Measurements from ENCODE around the gene GLB1L2.
A peak's percentile ranks its signal among the peaks of the same experiment; 100 is the strongest.

GLB1L2 gene

DNA sequence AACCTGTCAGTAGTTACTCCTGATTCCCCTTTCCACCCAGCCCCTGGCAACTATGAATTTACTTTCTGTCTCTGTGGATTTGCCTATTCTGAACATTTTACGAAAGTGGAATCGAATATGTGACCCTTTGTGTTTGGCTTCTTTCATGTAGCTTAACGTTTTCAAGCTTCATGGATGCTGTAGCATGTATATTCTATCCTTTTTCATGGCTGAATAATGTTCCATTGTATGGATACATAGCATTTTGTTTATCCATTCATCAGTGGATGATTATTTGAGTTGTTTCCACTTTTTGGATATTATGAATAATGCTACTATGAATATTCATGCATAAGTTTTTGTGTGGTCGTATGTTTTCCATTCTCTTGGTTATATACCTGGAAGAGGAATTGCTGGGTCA lies 9.2 kb upstream of the GLB1L2 start:
- DNase-seq (ENCODE audit: low read depth, low spot score), result no peak
- no peak overlapping the region for H3K4me3 ChIP-seq (ENCODE audit: low read depth, low read length)
- ChIA-PET POLR2A (no interaction called here), CTCF (no interaction called here)
- TF ChIP-seq, protein P1, sequence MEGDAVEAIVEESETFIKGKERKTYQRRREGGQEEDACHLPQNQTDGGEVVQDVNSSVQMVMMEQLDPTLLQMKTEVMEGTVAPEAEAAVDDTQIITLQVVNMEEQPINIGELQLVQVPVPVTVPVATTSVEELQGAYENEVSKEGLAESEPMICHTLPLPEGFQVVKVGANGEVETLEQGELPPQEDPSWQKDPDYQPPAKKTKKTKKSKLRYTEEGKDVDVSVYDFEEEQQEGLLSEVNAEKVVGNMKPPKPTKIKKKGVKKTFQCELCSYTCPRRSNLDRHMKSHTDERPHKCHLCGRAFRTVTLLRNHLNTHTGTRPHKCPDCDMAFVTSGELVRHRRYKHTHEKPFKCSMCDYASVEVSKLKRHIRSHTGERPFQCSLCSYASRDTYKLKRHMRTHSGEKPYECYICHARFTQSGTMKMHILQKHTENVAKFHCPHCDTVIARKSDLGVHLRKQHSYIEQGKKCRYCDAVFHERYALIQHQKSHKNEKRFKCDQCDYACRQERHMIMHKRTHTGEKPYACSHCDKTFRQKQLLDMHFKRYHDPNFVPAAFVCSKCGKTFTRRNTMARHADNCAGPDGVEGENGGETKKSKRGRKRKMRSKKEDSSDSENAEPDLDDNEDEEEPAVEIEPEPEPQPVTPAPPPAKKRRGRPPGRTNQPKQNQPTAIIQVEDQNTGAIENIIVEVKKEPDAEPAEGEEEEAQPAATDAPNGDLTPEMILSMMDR (IDR thresholded peaks at IDR 0.05; ENCODE audit: insufficient read depth, low read length, missing control alignments), result no peak

DNA sequence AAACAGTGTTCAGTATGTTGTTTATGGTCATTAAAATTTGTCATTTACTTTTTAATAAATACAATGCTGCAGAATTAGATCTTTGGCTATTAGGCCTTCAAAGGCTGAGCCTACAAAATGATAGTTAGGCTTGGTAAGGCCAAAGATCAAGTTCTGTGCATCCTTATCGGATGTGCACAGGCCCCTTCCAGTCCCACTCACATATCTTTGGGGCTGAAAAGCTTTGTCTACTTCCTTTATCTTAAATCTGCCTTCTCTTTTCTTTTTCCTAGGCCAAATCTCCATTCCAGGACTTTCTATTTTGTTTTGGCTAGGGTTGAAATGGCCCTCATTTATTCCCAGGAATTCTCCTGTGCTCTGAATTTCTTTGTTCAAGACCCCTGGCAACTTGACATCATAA lies 3.4 kb upstream of the GLB1L2 start:
- TF ChIP-seq, protein P1 (IDR thresholded peaks at IDR 0.05; ENCODE audit: insufficient read depth, low read length, missing control alignments), result no peak
- DNase-seq (ENCODE audit: low read depth, low spot score), result no peak
- ChIA-PET CTCF (no interaction called here), POLR2A (no interaction called here)
- H3K4me3 ChIP-seq (ENCODE audit: low read depth, low read length), result no peak overlapping the region

DNA sequence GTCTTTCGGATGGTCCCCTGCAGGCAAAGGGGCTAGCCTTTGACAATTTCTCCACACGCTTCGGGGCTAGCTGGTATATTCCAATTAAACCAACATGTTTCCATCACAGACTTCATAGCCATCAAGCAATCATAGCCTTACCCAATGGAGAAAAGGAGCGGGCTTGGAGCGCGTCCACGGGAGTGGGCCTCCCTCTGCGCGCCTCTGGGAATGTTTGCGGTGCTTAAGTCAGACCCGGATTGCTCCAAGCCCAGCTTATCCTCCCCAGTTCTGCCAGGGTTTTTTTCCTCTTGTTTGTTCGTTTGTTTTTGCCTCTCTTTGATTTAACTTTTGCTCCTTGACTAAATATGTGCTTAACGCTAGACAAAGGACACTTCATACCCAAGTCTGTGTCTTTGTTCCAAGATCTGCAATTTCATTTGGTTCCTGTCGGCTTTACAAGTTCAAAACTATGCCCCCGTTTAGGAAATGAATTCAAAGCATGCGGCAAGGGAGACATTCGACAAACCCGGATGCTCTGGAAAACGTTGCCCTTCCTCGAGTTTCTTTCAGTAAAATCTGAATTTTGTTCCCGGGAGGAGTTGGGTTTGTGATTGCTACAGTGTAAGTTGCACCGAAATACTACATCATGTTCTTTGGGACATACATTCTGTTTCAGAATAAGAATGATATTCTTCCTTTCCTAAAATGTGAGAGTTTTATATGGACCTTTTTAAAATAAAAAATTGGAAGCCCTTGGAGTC lies 1.0 kb upstream of the GLB1L2 start:
- H3K4me3 ChIP-seq (ENCODE audit: low read depth, low read length), result no peak overlapping the region
- POLR2A ChIA-PET, result no interaction called here
- TF ChIP-seq, protein P1 (IDR thresholded peaks at IDR 0.05; ENCODE audit: insufficient read depth, low read length, missing control alignments), result no peak
- CTCF ChIA-PET, result no interaction called here
- no peak for DNase-seq (ENCODE audit: low read depth, low spot score)

- POLR2A ChIA-PET, result no interaction called here
- no peak for DNase-seq (ENCODE audit: low read depth, low spot score)
- peak overlapping the region; percentile 40 for H3K4me3 ChIP-seq (ENCODE audit: low read depth, low read length)
- TF ChIP-seq, protein P1 (IDR thresholded peaks at IDR 0.05; ENCODE audit: insufficient read depth, low read length, missing control alignments), result no peak
- CTCF ChIA-PET, result no interaction called here
These were observed 422 bp downstream of the GLB1L2 start for GRCh38 chr11:134332189-134332631.

GRCh38 chr11:134332782-134333181 lies 994 bp downstream of the GLB1L2 start:
- DNase-seq (ENCODE audit: low read depth, low spot score), result no peak
- ChIA-PET POLR2A (no interaction called here), CTCF (no interaction called here)
- H3K4me3 ChIP-seq (ENCODE audit: low read depth, low read length), result no peak overlapping the region
- TF ChIP-seq, protein P1 (IDR thresholded peaks at IDR 0.05; ENCODE audit: insufficient read depth, low read length, missing control alignments), result no peak

GRCh38 chr11:134333312-134333711 lies 1.5 kb downstream of the GLB1L2 start:
- ChIA-PET POLR2A (no interaction called here), CTCF (no interaction called here)
- DNase-seq (ENCODE audit: low read depth, low spot score), result no peak
- TF ChIP-seq, protein P1 (IDR thresholded peaks at IDR 0.05; ENCODE audit: insufficient read depth, low read length, missing control alignments), result no peak
- no peak overlapping the region for H3K4me3 ChIP-seq (ENCODE audit: low read depth, low read length)
